Measurements from ENCODE around the gene PHLDA2. TPM values are rescaled to one million over a fixed set of nuclear protein-coding genes. Genes with fewer than 3 reads are reported as not detected.
A peak's percentile ranks its signal among the peaks of the same experiment; 100 is the strongest.

The PHLDA2 gene
- total RNA-seq, 1 experiment from 2014 or later: 195 TPM

GRCh38 chr11:2913776-2914175 is 15.4 kb downstream of the PHLDA2 start:
- TF ChIP-seq SIN3A (IDR thresholded peaks at IDR 0.05; ENCODE audit: borderline replicate concordance, insufficient read depth, low read depth, low read length) (no peak), REST (IDR thresholded peaks at IDR 0.05; ENCODE audit: insufficient read depth in 1 of 2, low read depth in 2 of 2, low read length in 1 of 2) (no peak)
- Histone ChIP-seq H3K4me1 (ENCODE audit: control insufficient read depth, insufficient read depth, low read length) (peaks cover 41% of the 10 kb centered on the region), H3K36me3 (ENCODE audit: control insufficient read depth, insufficient read depth, low read length) (no peaks in the 10 kb centered on the region), H3K27me3 (ENCODE audit: control insufficient read depth, insufficient read depth, low read length) (no peaks in the 10 kb centered on the region), H3K27ac (ENCODE audit: low read length) (peak overlapping the region; percentile 32; the same call in 1 of the 2 replicates), H3K4me3 (ENCODE audit: low read depth in 2 of 2, low read length in 2 of 2) (no peak overlapping the region), H3K9me3 (ENCODE audit: control insufficient read depth, insufficient read depth, low read depth, low read length) (no peaks in the 10 kb centered on the region)
- ChIA-PET CTCF (no interaction called here), POLR2A (no interaction called here)
- no peak for DNase-seq (ENCODE audit: low read depth, low spot score)
- intact Hi-C loops (cut with micrococcal nuclease; ENCODE audit: unreplicated experiment): no loop called here
- in situ Hi-C loops (cut with HindIII; ENCODE audit: low pct_unique_long_range_greater_than_20kb, low sequenced_read_pairs): no loop called here
- no TSS peak for BruUV-seq (replicated peaks)
- no peak for ATAC-seq

DNA sequence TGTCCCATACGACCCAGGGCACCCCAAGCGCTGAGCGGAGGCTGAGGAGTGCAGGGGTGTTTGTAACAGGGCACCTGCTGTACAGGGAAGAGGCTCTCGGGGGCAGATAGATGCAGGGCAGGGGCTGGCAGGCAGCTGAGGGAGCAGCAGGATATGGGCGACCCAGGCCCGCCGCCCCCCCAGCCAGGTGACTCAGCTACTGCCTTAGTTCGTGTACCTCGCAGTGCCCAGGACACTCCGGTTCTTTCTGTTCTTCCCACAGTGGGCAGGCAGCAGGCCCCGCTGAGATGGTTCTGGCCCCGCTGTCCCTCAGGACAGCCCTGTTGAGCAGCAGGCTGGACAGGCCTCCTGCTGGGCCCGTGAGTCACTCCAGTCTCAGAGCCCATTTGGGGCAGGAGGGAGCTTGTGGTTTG is 16.2 kb downstream of the PHLDA2 start:
- Histone ChIP-seq H3K36me3 (ENCODE audit: control insufficient read depth, insufficient read depth, low read length) (no peaks in the 10 kb centered on the region), H3K9me3 (ENCODE audit: control insufficient read depth, insufficient read depth, low read depth, low read length) (no peaks in the 10 kb centered on the region), H3K27ac (ENCODE audit: low read length) (peak overlapping the region; percentile 63), H3K4me1 (ENCODE audit: control insufficient read depth, insufficient read depth, low read length) (peaks cover 41% of the 10 kb centered on the region), H3K27me3 (ENCODE audit: control insufficient read depth, insufficient read depth, low read length) (no peaks in the 10 kb centered on the region), H3K4me3 (ENCODE audit: low read depth in 2 of 2, low read length in 2 of 2) (no peak overlapping the region)
- CTCF ChIA-PET: no interaction called here
- POLR2A ChIA-PET: no interaction called here
- in situ Hi-C loops (cut with HindIII; ENCODE audit: low pct_unique_long_range_greater_than_20kb, low sequenced_read_pairs): no loop called here
- intact Hi-C loops (cut with micrococcal nuclease; ENCODE audit: unreplicated experiment): no loop called here
- DNase-seq (ENCODE audit: low read depth, low spot score) (no peak), ATAC-seq (peak; percentile 64)
- BruUV-seq (replicated peaks): no TSS peak
- TF ChIP-seq REST (IDR thresholded peaks at IDR 0.05; ENCODE audit: insufficient read depth in 1 of 2, low read depth in 2 of 2, low read length in 1 of 2) (no peak), POLR2AphosphoS5 (IDR thresholded peaks at IDR 0.05; ENCODE audit: low read depth, low read length) (peak; percentile 33; the same call in 1 of the 2 replicates)

- POLR2A ChIA-PET: no interaction called here
- Histone ChIP-seq H3K27ac (ENCODE audit: low read length) (peak overlapping the region; percentile 63; the same call in 1 of the 2 replicates), H3K4me1 (ENCODE audit: control insufficient read depth, insufficient read depth, low read length) (peaks cover 41% of the 10 kb centered on the region), H3K9me3 (ENCODE audit: control insufficient read depth, insufficient read depth, low read depth, low read length) (no peaks in the 10 kb centered on the region), H3K27me3 (ENCODE audit: control insufficient read depth, insufficient read depth, low read length) (no peaks in the 10 kb centered on the region), H3K4me3 (ENCODE audit: low read depth in 2 of 2, low read length in 2 of 2) (no peak overlapping the region), H3K36me3 (ENCODE audit: control insufficient read depth, insufficient read depth, low read length) (no peaks in the 10 kb centered on the region)
- DNase-seq (ENCODE audit: low read depth, low spot score) (no peak), ATAC-seq (peak; percentile 78)
- CTCF ChIA-PET: no interaction called here
- intact Hi-C loops (cut with micrococcal nuclease; ENCODE audit: unreplicated experiment) (no loop called here), in situ Hi-C loops (cut with HindIII; ENCODE audit: low pct_unique_long_range_greater_than_20kb, low sequenced_read_pairs) (no loop called here)
- BruUV-seq (replicated peaks): no TSS peak
- TF ChIP-seq POLR2AphosphoS5 (IDR thresholded peaks at IDR 0.05; ENCODE audit: low read depth, low read length) (0 out of 2 replicates have a peak, but pooled peaks have one; percentile 30), TCF7L2 (IDR thresholded peaks at IDR 0.05; ENCODE audit: low read depth, low read length) (no peak)
Measured at GRCh38 chr11:2912498-2912897, 16.7 kb downstream of the PHLDA2 start.

Data from Panc1 (cell line).